Ectodermal cell (in vitro differentiated cells): ENCODE measurements around the gene KCNQ1.

ENCODE experiments used
- H3K27ac ChIP-seq: 2 replicates; pipeline ENCODE4 v1.7.0; 2013; ENCODE audit warnings: mild to moderate bottlenecking, low read depth, low read length; ENCODE audit not compliant: insufficient read depth, poor library complexity, severe bottlenecking
- H3K27me3 ChIP-seq: 2 replicates; pipeline ENCODE4 v1.7.0; 2013; ENCODE audit warnings: mild to moderate bottlenecking, low read length; ENCODE audit not compliant: insufficient read depth, control insufficient read depth, poor library complexity, severe bottlenecking
- H3K36me3 ChIP-seq: one replicate; pipeline ENCODE4 v1.7.0; 2013; ENCODE audit warnings: low read length; ENCODE audit not compliant: control insufficient read depth, insufficient read depth
- H3K4me1 ChIP-seq: one replicate; pipeline ENCODE4 v1.7.0; 2013; ENCODE audit warnings: low read length; ENCODE audit not compliant: control insufficient read depth, insufficient read depth
- H3K4me3 ChIP-seq: 2 replicates; pipeline ENCODE4 v1.7.0; 2013; ENCODE audit warnings: low read depth, low read length, control low read depth; ENCODE audit not compliant: insufficient read depth
- H3K9me3 ChIP-seq: 2 replicates; pipeline ENCODE4 v1.7.0; 2013; ENCODE audit warnings: mild to moderate bottlenecking, low read length, moderate library complexity; ENCODE audit not compliant: control insufficient read depth
- WGBS, 2 experiments: methylation state at CpG; one replicate each; pipeline ENCODE4 v1.1.7; 2013; ENCODE audit warnings: missing lambda C conversion rate in 2 of 2; 5-methylcytosine and 5-hydroxymethylcytosine counted together

KCNQ1 gene

GRCh38 chr11:2549080-2549479 is 104.3 kb downstream of the KCNQ1 start:
- 92 to 93% methylated on average over 7 of the region's 7 CpGs for WGBS, 2 experiments
- Histone ChIP-seq H3K4me3 (no peak overlapping the region), H3K36me3 (no peaks in the 10 kb centered on the region), H3K27me3 (peaks cover 13% of the 10 kb centered on the region), H3K27ac (no peak overlapping the region), H3K4me1 (peaks cover 2% of the 10 kb centered on the region), H3K9me3 (no peaks in the 10 kb centered on the region)

- peaks cover 13% of the 10 kb centered on the region for H3K27me3 ChIP-seq
- 91 to 92% methylated on average over 13 of the region's 13 CpGs for WGBS, 2 experiments
- no peaks in the 10 kb centered on the region for H3K36me3 ChIP-seq
- H3K27ac ChIP-seq = no peak overlapping the region
- H3K4me1 ChIP-seq = peaks cover 5% of the 10 kb centered on the region
- no peak overlapping the region for H3K4me3 ChIP-seq
- no peaks in the 10 kb centered on the region for H3K9me3 ChIP-seq
These were observed 104.7 kb downstream of the KCNQ1 start for GRCh38 chr11:2549491-2549875.

- Histone ChIP-seq H3K27me3 (peaks cover 13% of the 10 kb centered on the region), H3K36me3 (no peaks in the 10 kb centered on the region), H3K9me3 (no peaks in the 10 kb centered on the region), H3K4me1 (peaks cover 11% of the 10 kb centered on the region), H3K27ac (no peak overlapping the region), H3K4me3 (no peak overlapping the region)
- WGBS, 2 experiments = 91% methylated on average over 36 of the region's 36 CpGs
These were observed 105.2 kb downstream of the KCNQ1 start for GRCh38 chr11:2549876-2550605.

- Histone ChIP-seq H3K36me3 (no peaks in the 10 kb centered on the region), H3K4me1 (peaks cover 15% of the 10 kb centered on the region), H3K27ac (no peak overlapping the region), H3K27me3 (peaks cover 13% of the 10 kb centered on the region), H3K9me3 (no peaks in the 10 kb centered on the region), H3K4me3 (no peak overlapping the region)
- whole genome bisulfite sequencing, 2 experiments = 92 to 94% methylated on average over 8 of the region's 8 CpGs
These were observed 105.8 kb downstream of the KCNQ1 start for GRCh38 chr11:2550606-2550970.

GRCh38 chr11:2551131-2551530 is 106.3 kb downstream of the KCNQ1 start:
- Histone ChIP-seq H3K4me3 (no peak overlapping the region), H3K36me3 (no peaks in the 10 kb centered on the region), H3K27me3 (peaks cover 13% of the 10 kb centered on the region), H3K27ac (no peak overlapping the region), H3K4me1 (peaks cover 15% of the 10 kb centered on the region), H3K9me3 (no peaks in the 10 kb centered on the region)
- 92 to 93% methylated on average over 12 of the region's 12 CpGs for WGBS, 2 experiments

DNA sequence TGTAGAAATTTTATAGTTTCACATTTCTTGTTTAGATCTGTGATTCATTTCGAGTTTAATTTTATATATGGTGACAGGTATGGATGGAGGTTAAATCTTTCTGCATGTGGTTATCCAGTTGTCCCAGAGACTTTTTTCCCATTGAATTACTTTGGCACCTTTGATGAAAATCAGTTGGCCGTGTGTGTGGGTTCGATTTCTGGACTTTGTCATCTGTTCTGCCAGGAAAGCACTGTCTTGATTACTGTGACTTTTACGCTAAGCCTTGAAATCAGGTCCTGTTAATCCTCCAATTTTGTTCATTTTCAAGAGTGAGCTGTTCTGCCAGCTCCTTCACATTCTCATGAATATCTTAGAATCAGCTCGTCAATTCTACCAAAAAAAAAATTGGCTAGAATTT is 107.4 kb downstream of the KCNQ1 start:
- Histone ChIP-seq H3K27ac (no peak overlapping the region), H3K4me1 (peaks cover 15% of the 10 kb centered on the region), H3K27me3 (peaks cover 13% of the 10 kb centered on the region), H3K36me3 (no peaks in the 10 kb centered on the region), H3K9me3 (no peaks in the 10 kb centered on the region), H3K4me3 (no peak overlapping the region)
- 84 to 85% methylated on average over 5 of the region's 5 CpGs for WGBS, 2 experiments

- WGBS, 2 experiments = 75 to 94% methylated on average over 1 to 2 of the region's 2 CpGs
- Histone ChIP-seq H3K4me1 (peaks cover 15% of the 10 kb centered on the region), H3K9me3 (no peaks in the 10 kb centered on the region), H3K4me3 (no peak overlapping the region), H3K27ac (no peak overlapping the region), H3K36me3 (no peaks in the 10 kb centered on the region), H3K27me3 (peaks cover 7% of the 10 kb centered on the region)
These were observed 108.4 kb downstream of the KCNQ1 start for GRCh38 chr11:2553198-2553597.

DNA sequence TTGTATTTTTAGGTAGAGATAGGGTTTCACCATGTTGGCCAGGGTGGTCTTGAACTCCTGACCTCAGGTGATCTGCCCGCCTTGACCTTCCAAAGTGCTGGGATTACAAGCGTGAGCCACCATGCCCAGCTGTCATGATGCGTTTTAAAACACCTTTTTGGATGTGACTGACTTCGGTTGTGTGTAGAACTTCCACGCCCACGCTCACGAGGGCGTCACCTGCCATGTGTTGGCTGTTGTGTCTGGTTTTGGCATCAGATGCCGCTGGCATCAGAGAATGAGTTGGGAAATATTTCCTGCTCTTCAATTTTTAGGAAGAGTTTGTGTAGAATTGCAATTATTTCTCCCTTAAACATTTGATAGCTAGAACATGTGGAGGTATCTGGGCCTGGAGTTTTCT is 109.1 kb downstream of the KCNQ1 start:
- Histone ChIP-seq H3K4me1 (peaks cover 15% of the 10 kb centered on the region), H3K27ac (no peak overlapping the region), H3K27me3 (no peaks in the 10 kb centered on the region), H3K4me3 (no peak overlapping the region), H3K9me3 (no peaks in the 10 kb centered on the region), H3K36me3 (no peaks in the 10 kb centered on the region)
- 93% methylated on average over 9 of the region's 9 CpGs for WGBS, 2 experiments

GRCh38 chr11:2554338-2555207 is 109.8 kb downstream of the KCNQ1 start:
- H3K4me1 ChIP-seq = peaks cover 15% of the 10 kb centered on the region
- H3K36me3 ChIP-seq = no peaks in the 10 kb centered on the region
- no peak overlapping the region for H3K27ac ChIP-seq
- 74 to 77% methylated on average over 16 of the region's 16 CpGs for WGBS, 2 experiments
- no peak overlapping the region for H3K4me3 ChIP-seq
- H3K9me3 ChIP-seq = no peaks in the 10 kb centered on the region
- no peaks in the 10 kb centered on the region for H3K27me3 ChIP-seq

- no peaks in the 10 kb centered on the region for H3K9me3 ChIP-seq
- no peak overlapping the region for H3K4me3 ChIP-seq
- H3K4me1 ChIP-seq = peaks cover 15% of the 10 kb centered on the region
- H3K27me3 ChIP-seq = no peaks in the 10 kb centered on the region
- WGBS, 2 experiments = 71 to 72% methylated on average over 11 of the region's 11 CpGs
- H3K27ac ChIP-seq = no peak overlapping the region
- H3K36me3 ChIP-seq = no peaks in the 10 kb centered on the region
These were observed 110.5 kb downstream of the KCNQ1 start for GRCh38 chr11:2555336-2555735.
